ENCODE results near the gene CADM1. TPM values are rescaled to one million over a fixed set of nuclear protein-coding genes. Genes with fewer than 3 reads are reported as not detected.

CADM1 gene
- total and polyA plus RNA-seq, 5 donors: 14.8 to 42.6 (median 31.9) TPM

GRCh38 chr11:115202900-115203552 lies 301.2 kb downstream of the CADM1 start:
- WGBS: 35% methylated on average over 2 of the region's 2 CpGs
- H3K27me3 ChIP-seq (ENCODE audit: control insufficient read depth, insufficient read depth): no peaks in the 10 kb centered on the region
- DNase-seq (no peak), ATAC-seq (no peak)
- H3K4me3 ChIP-seq (ENCODE audit: low read length): no peak overlapping the region
- no peak overlapping the region for H3K27ac ChIP-seq (ENCODE audit: low read length)
- H3K4me1 ChIP-seq (ENCODE audit: control insufficient read depth, insufficient read depth, low read length): no peaks in the 10 kb centered on the region
- intact Hi-C loops (cut with DNase I): no loop called here
- H3K9me3 ChIP-seq (ENCODE audit: control insufficient read depth, low read length): no peaks in the 10 kb centered on the region

- no peaks in the 10 kb centered on the region for H3K27me3 ChIP-seq (ENCODE audit: control insufficient read depth, insufficient read depth)
- H3K4me1 ChIP-seq (ENCODE audit: control insufficient read depth, insufficient read depth, low read length): no peaks in the 10 kb centered on the region
- no peak for ATAC-seq
- WGBS: 88% methylated on average over 2 of the region's 2 CpGs
- H3K4me3 ChIP-seq (ENCODE audit: low read length): no peak overlapping the region
- no peak for DNase-seq
- intact Hi-C loops (cut with DNase I): no loop called here
- H3K27ac ChIP-seq (ENCODE audit: low read length): no peak overlapping the region
- no peaks in the 10 kb centered on the region for H3K9me3 ChIP-seq (ENCODE audit: control insufficient read depth, low read length)
These were observed 302.1 kb downstream of the CADM1 start for GRCh38 chr11:115202074-115202473.

GRCh38 chr11:115201111-115201792 lies 303.0 kb downstream of the CADM1 start:
- ATAC-seq (no peak), DNase-seq (no peak)
- Histone ChIP-seq H3K4me3 (ENCODE audit: low read length) (no peak overlapping the region), H3K27ac (ENCODE audit: low read length) (no peak overlapping the region), H3K4me1 (ENCODE audit: control insufficient read depth, insufficient read depth, low read length) (no peaks in the 10 kb centered on the region), H3K27me3 (ENCODE audit: control insufficient read depth, insufficient read depth) (no peaks in the 10 kb centered on the region), H3K9me3 (ENCODE audit: control insufficient read depth, low read length) (no peaks in the 10 kb centered on the region)
- intact Hi-C loops (cut with DNase I): no loop called here
- 58% methylated on average over 6 of the region's 6 CpGs for WGBS

- no peak overlapping the region for H3K27ac ChIP-seq (ENCODE audit: low read length)
- WGBS: 55% methylated on average over 3 of the region's 3 CpGs
- no peaks in the 10 kb centered on the region for H3K27me3 ChIP-seq (ENCODE audit: control insufficient read depth, insufficient read depth)
- H3K4me1 ChIP-seq (ENCODE audit: control insufficient read depth, insufficient read depth, low read length): no peaks in the 10 kb centered on the region
- DNase-seq (no peak), ATAC-seq (no peak)
- H3K4me3 ChIP-seq (ENCODE audit: low read length): no peak overlapping the region
- intact Hi-C loops (cut with DNase I): no loop called here
- no peaks in the 10 kb centered on the region for H3K9me3 ChIP-seq (ENCODE audit: control insufficient read depth, low read length)
These were observed 304.6 kb downstream of the CADM1 start for GRCh38 chr11:115199481-115200069.

GRCh38 chr11:115198321-115198741 lies 305.9 kb downstream of the CADM1 start:
- WGBS: 61% methylated on average over 9 of the region's 9 CpGs

DNA sequence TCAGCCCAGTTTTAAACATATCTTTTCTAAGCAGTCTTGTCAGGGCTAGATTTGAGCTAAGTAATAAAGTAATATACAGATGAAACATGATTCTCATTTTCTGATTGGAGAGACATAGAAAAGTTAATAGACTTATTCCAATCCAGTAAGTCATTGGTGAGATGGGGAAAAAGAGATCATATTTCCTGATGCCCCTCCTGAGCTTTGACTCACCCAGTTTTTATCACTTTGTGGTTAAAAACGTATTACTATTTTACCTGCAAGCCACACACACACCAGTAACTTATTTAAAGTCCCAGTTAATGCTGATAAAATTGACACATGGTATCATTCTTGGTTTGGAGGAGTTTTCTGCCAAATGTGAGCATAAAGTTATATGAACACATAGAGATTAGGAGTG lies 306.8 kb downstream of the CADM1 start:
- H3K4me3 ChIP-seq (ENCODE audit: low read length): no peak overlapping the region
- H3K27me3 ChIP-seq (ENCODE audit: control insufficient read depth, insufficient read depth): no peaks in the 10 kb centered on the region
- DNase-seq (no peak), ATAC-seq (no peak)
- 63% methylated on average over 1 of the region's 1 CpG for WGBS
- no peaks in the 10 kb centered on the region for H3K9me3 ChIP-seq (ENCODE audit: control insufficient read depth, low read length)
- no peaks in the 10 kb centered on the region for H3K4me1 ChIP-seq (ENCODE audit: control insufficient read depth, insufficient read depth, low read length)
- intact Hi-C loops (cut with DNase I): no loop called here
- H3K27ac ChIP-seq (ENCODE audit: low read length): no peak overlapping the region

More at GRCh38 chr11:115198321-115198741, 305.9 kb downstream of the CADM1 start:
- DNase-seq: no peak
- Histone ChIP-seq H3K4me1 (ENCODE audit: control insufficient read depth, insufficient read depth, low read length) (no peaks in the 10 kb centered on the region), H3K27ac (ENCODE audit: low read length) (no peak overlapping the region), H3K9me3 (ENCODE audit: control insufficient read depth, low read length) (no peaks in the 10 kb centered on the region), H3K27me3 (ENCODE audit: control insufficient read depth, insufficient read depth) (no peaks in the 10 kb centered on the region), H3K4me3 (ENCODE audit: low read length) (no peak overlapping the region)
- intact Hi-C loops (cut with DNase I): no loop called here
- no peak for ATAC-seq

DNA sequence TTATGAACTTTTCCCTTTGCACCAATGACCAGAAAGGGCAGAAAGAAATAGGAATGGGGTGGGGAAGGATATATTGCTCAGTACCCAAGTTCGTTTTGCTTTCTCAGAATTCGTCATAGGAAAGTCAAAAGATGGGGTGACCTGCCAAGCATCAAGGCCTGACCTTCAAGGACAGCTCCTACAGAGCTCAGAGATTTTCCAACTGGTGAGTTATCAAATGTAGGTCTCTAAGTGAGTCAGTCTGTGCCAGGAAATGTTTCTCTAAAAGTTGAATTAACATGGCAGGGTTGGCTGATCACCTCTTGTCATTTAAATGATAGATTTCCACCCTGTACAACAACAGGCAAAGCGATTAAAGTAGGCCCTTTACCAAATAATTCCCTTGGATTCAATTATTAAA lies 307.2 kb downstream of the CADM1 start:
- no peak for ATAC-seq
- WGBS: 91% methylated on average over 3 of the region's 3 CpGs
- intact Hi-C loops (cut with DNase I): no loop called here
- DNase-seq: no peak
- Histone ChIP-seq H3K4me1 (ENCODE audit: control insufficient read depth, insufficient read depth, low read length) (no peaks in the 10 kb centered on the region), H3K4me3 (ENCODE audit: low read length) (no peak overlapping the region), H3K27ac (ENCODE audit: low read length) (no peak overlapping the region), H3K27me3 (ENCODE audit: control insufficient read depth, insufficient read depth) (no peaks in the 10 kb centered on the region), H3K9me3 (ENCODE audit: control insufficient read depth, low read length) (no peaks in the 10 kb centered on the region)

DNA sequence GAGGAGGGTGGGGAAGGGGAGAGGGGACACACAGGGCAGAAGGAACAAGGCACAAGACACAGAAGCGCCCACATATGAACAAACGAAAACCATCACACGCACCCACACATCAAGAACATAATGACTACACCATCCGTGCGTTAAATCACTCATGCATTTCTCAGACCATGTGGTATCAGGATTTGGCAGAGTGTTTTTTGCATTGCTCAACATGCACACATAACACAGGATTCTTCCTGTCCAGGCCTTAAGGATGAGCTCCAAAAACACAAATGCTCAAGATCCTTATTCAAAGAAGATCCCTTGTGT lies 309.5 kb downstream of the CADM1 start:
- H3K27ac ChIP-seq (ENCODE audit: low read length): no peak overlapping the region
- intact Hi-C loops (cut with DNase I): no loop called here
- ATAC-seq: no peak

GRCh38 chr11:115193914-115194801 lies 310.1 kb downstream of the CADM1 start:
- Histone ChIP-seq H3K9me3 (ENCODE audit: control insufficient read depth, low read length) (no peaks in the 10 kb centered on the region), H3K4me3 (ENCODE audit: low read length) (no peak overlapping the region), H3K4me1 (ENCODE audit: control insufficient read depth, insufficient read depth, low read length) (no peaks in the 10 kb centered on the region), H3K27me3 (ENCODE audit: control insufficient read depth, insufficient read depth) (no peaks in the 10 kb centered on the region), H3K27ac (ENCODE audit: low read length) (no peak overlapping the region)
- ATAC-seq (no peak), DNase-seq (no peak)
- intact Hi-C loops (cut with DNase I): no loop called here
- WGBS: 61% methylated on average over 15 of the region's 15 CpGs

More for the DNA sequence above, 309.5 kb downstream of the CADM1 start:
- Histone ChIP-seq H3K27me3 (ENCODE audit: control insufficient read depth, insufficient read depth) (no peaks in the 10 kb centered on the region), H3K9me3 (ENCODE audit: control insufficient read depth, low read length) (no peaks in the 10 kb centered on the region), H3K4me3 (ENCODE audit: low read length) (no peak overlapping the region), H3K4me1 (ENCODE audit: control insufficient read depth, insufficient read depth, low read length) (no peaks in the 10 kb centered on the region)
- WGBS: 82% methylated on average over 5 of the region's 5 CpGs
- DNase-seq: no peak

DNA sequence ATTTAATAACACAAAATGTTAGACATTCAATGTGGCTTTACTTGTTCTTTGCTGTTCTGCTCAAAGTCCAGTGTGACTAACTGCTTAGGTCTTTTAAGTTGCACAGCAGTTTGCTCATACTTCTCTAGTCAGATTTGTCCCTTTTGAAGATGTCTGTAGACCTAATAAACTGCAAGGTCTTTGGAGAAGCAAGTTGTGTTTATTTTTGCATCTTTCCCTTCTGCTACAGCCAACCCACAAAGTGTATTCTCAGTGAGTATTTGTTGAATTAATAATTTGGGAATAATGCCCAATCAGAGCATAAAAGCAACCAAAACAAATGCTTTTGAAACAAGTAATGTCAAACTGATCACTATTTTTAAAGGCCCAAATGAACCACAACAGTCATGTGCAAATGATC lies 312.5 kb downstream of the CADM1 start:
- H3K27me3 ChIP-seq (ENCODE audit: control insufficient read depth, insufficient read depth): no peaks in the 10 kb centered on the region
- no peak overlapping the region for H3K27ac ChIP-seq (ENCODE audit: low read length)
- no peaks in the 10 kb centered on the region for H3K4me1 ChIP-seq (ENCODE audit: control insufficient read depth, insufficient read depth, low read length)
- H3K4me3 ChIP-seq (ENCODE audit: low read length): no peak overlapping the region
- intact Hi-C loops (cut with DNase I): no loop called here
- DNase-seq (no peak), ATAC-seq (no peak)
- H3K9me3 ChIP-seq (ENCODE audit: control insufficient read depth, low read length): no peaks in the 10 kb centered on the region

GRCh38 chr11:115190196-115190595 lies 314.0 kb downstream of the CADM1 start:
- intact Hi-C loops (cut with DNase I): no loop called here
- 95% methylated on average over 1 of the region's 1 CpG for WGBS
- H3K4me1 ChIP-seq (ENCODE audit: control insufficient read depth, insufficient read depth, low read length): no peaks in the 10 kb centered on the region

More at GRCh38 chr11:115190196-115190595, 314.0 kb downstream of the CADM1 start:
- H3K9me3 ChIP-seq (ENCODE audit: control insufficient read depth, low read length): no peaks in the 10 kb centered on the region
- H3K27me3 ChIP-seq (ENCODE audit: control insufficient read depth, insufficient read depth): no peaks in the 10 kb centered on the region
- ATAC-seq (no peak), DNase-seq (no peak)
- H3K4me3 ChIP-seq (ENCODE audit: low read length): no peak overlapping the region
- no peak overlapping the region for H3K27ac ChIP-seq (ENCODE audit: low read length)

Data from right cardiac atrium (tissue), 5 donors.